Measurements from ENCODE around the gene PTGDR.

PTGDR gene

GRCh38 chr14:52267501-52268278 lies at the start of gene PTGDR:
TSS of gene PTGDR (plus strand) at chr14:52267698. CDS start at chr14:52267815, 117 bp downstream.
- peak within 1 kb of the TSS; percentile 73 for H3K4me3 ChIP-seq (ENCODE audit: low read depth, low read length)
- H3K4me1 ChIP-seq (ENCODE audit: control insufficient read depth, insufficient read depth, low read length): peaks cover 4% of the 10 kb centered on the region; the same call in 1 of the 2 replicates
- H3K27ac ChIP-seq (ENCODE audit: low read depth, low read length): no peak within 1 kb of the TSS
- no peaks in the 10 kb centered on the region for H3K9me3 ChIP-seq (ENCODE audit: control insufficient read depth, insufficient read depth, low read depth, low read length)
- no peak within 1 kb of the TSS for H3K9ac ChIP-seq (ENCODE audit: low read length)
- no peaks in the 10 kb centered on the region for H3K36me3 ChIP-seq (ENCODE audit: control insufficient read depth, insufficient read depth, low read length)
- H3K27me3 ChIP-seq (ENCODE audit: control insufficient read depth, insufficient read depth, low read length): peaks cover 72% of the 10 kb centered on the region

- H3K27ac ChIP-seq (ENCODE audit: low read depth, low read length): no peak overlapping the region
- H3K9me3 ChIP-seq (ENCODE audit: control insufficient read depth, insufficient read depth, low read depth, low read length): no peaks in the 10 kb centered on the region
- H3K27me3 ChIP-seq (ENCODE audit: control insufficient read depth, insufficient read depth, low read length): no peaks in the 10 kb centered on the region
- H3K9ac ChIP-seq (ENCODE audit: low read length): no peak overlapping the region
- H3K4me3 ChIP-seq (ENCODE audit: low read depth, low read length): no peak overlapping the region
- H3K4me1 ChIP-seq (ENCODE audit: control insufficient read depth, insufficient read depth, low read length): no peaks in the 10 kb centered on the region; the same call in 1 of the 2 replicates
- H3K36me3 ChIP-seq (ENCODE audit: control insufficient read depth, insufficient read depth, low read length): no peaks in the 10 kb centered on the region
Observed at GRCh38 chr14:52219488-52220084, 47.9 kb upstream of the PTGDR start.

GRCh38 chr14:52220924-52221811 lies 46.3 kb upstream of the PTGDR start:
- H3K4me3 ChIP-seq (ENCODE audit: low read depth, low read length): no peak overlapping the region

GRCh38 chr14:52222901-52223300 lies 44.6 kb upstream of the PTGDR start:
- no peaks in the 10 kb centered on the region for H3K36me3 ChIP-seq (ENCODE audit: control insufficient read depth, insufficient read depth, low read length)
- H3K9me3 ChIP-seq (ENCODE audit: control insufficient read depth, insufficient read depth, low read depth, low read length): no peaks in the 10 kb centered on the region
- H3K4me1 ChIP-seq (ENCODE audit: control insufficient read depth, insufficient read depth, low read length): no peaks in the 10 kb centered on the region; the same call in 1 of the 2 replicates
- no peak overlapping the region for H3K9ac ChIP-seq (ENCODE audit: low read length)
- no peaks in the 10 kb centered on the region for H3K27me3 ChIP-seq (ENCODE audit: control insufficient read depth, insufficient read depth, low read length)
- H3K27ac ChIP-seq (ENCODE audit: low read depth, low read length): no peak overlapping the region
- H3K4me3 ChIP-seq (ENCODE audit: low read depth, low read length): no peak overlapping the region

More at GRCh38 chr14:52220924-52221811, 46.3 kb upstream of the PTGDR start:
- Histone ChIP-seq H3K27ac (ENCODE audit: low read depth, low read length) (no peak overlapping the region), H3K9me3 (ENCODE audit: control insufficient read depth, insufficient read depth, low read depth, low read length) (no peaks in the 10 kb centered on the region), H3K4me1 (ENCODE audit: control insufficient read depth, insufficient read depth, low read length) (no peaks in the 10 kb centered on the region; the same call in 1 of the 2 replicates), H3K9ac (ENCODE audit: low read length) (no peak overlapping the region), H3K27me3 (ENCODE audit: control insufficient read depth, insufficient read depth, low read length) (no peaks in the 10 kb centered on the region), H3K36me3 (ENCODE audit: control insufficient read depth, insufficient read depth, low read length) (no peaks in the 10 kb centered on the region)

- Histone ChIP-seq H3K9ac (ENCODE audit: low read length) (no peak overlapping the region), H3K27ac (ENCODE audit: low read depth, low read length) (no peak overlapping the region), H3K9me3 (ENCODE audit: control insufficient read depth, insufficient read depth, low read depth, low read length) (0 out of 2 replicates have a peak, but pooled peaks cover 2% of the 10 kb centered on the region), H3K4me3 (ENCODE audit: low read depth, low read length) (no peak overlapping the region), H3K4me1 (ENCODE audit: control insufficient read depth, insufficient read depth, low read length) (no peaks in the 10 kb centered on the region; the same call in 1 of the 2 replicates), H3K27me3 (ENCODE audit: control insufficient read depth, insufficient read depth, low read length) (no peaks in the 10 kb centered on the region), H3K36me3 (ENCODE audit: control insufficient read depth, insufficient read depth, low read length) (no peaks in the 10 kb centered on the region)
Observed at GRCh38 chr14:52227619-52228222, 39.8 kb upstream of the PTGDR start.

GRCh38 chr14:52233693-52234092 lies 33.8 kb upstream of the PTGDR start:
- no peak overlapping the region for H3K4me3 ChIP-seq (ENCODE audit: low read depth, low read length)
- no peak overlapping the region for H3K27ac ChIP-seq (ENCODE audit: low read depth, low read length)
- 0 out of 2 replicates have a peak, but pooled peaks cover 2% of the 10 kb centered on the region for H3K9me3 ChIP-seq (ENCODE audit: control insufficient read depth, insufficient read depth, low read depth, low read length)
- H3K36me3 ChIP-seq (ENCODE audit: control insufficient read depth, insufficient read depth, low read length): no peaks in the 10 kb centered on the region
- H3K9ac ChIP-seq (ENCODE audit: low read length): no peak overlapping the region
- H3K4me1 ChIP-seq (ENCODE audit: control insufficient read depth, insufficient read depth, low read length): 0 out of 2 replicates have a peak, but pooled peaks cover 7% of the 10 kb centered on the region
- H3K27me3 ChIP-seq (ENCODE audit: control insufficient read depth, insufficient read depth, low read length): no peaks in the 10 kb centered on the region

- Histone ChIP-seq H3K4me1 (ENCODE audit: control insufficient read depth, insufficient read depth, low read length) (0 out of 2 replicates have a peak, but pooled peaks cover 7% of the 10 kb centered on the region), H3K27me3 (ENCODE audit: control insufficient read depth, insufficient read depth, low read length) (no peaks in the 10 kb centered on the region), H3K9ac (ENCODE audit: low read length) (no peak overlapping the region), H3K4me3 (ENCODE audit: low read depth, low read length) (no peak overlapping the region), H3K9me3 (ENCODE audit: control insufficient read depth, insufficient read depth, low read depth, low read length) (no peaks in the 10 kb centered on the region), H3K27ac (ENCODE audit: low read depth, low read length) (no peak overlapping the region), H3K36me3 (ENCODE audit: control insufficient read depth, insufficient read depth, low read length) (no peaks in the 10 kb centered on the region)
Observed at GRCh38 chr14:52235434-52235833, 32.1 kb upstream of the PTGDR start.

GRCh38 chr14:52235866-52236510 lies 31.5 kb upstream of the PTGDR start:
- Histone ChIP-seq H3K4me3 (ENCODE audit: low read depth, low read length) (no peak overlapping the region), H3K27ac (ENCODE audit: low read depth, low read length) (no peak overlapping the region), H3K4me1 (ENCODE audit: control insufficient read depth, insufficient read depth, low read length) (0 out of 2 replicates have a peak, but pooled peaks cover 7% of the 10 kb centered on the region), H3K27me3 (ENCODE audit: control insufficient read depth, insufficient read depth, low read length) (no peaks in the 10 kb centered on the region), H3K36me3 (ENCODE audit: control insufficient read depth, insufficient read depth, low read length) (no peaks in the 10 kb centered on the region), H3K9me3 (ENCODE audit: control insufficient read depth, insufficient read depth, low read depth, low read length) (no peaks in the 10 kb centered on the region), H3K9ac (ENCODE audit: low read length) (no peak overlapping the region)

- Histone ChIP-seq H3K27ac (ENCODE audit: low read depth, low read length) (no peak overlapping the region), H3K4me3 (ENCODE audit: low read depth, low read length) (no peak overlapping the region), H3K4me1 (ENCODE audit: control insufficient read depth, insufficient read depth, low read length) (0 out of 2 replicates have a peak, but pooled peaks cover 7% of the 10 kb centered on the region), H3K36me3 (ENCODE audit: control insufficient read depth, insufficient read depth, low read length) (no peaks in the 10 kb centered on the region), H3K9me3 (ENCODE audit: control insufficient read depth, insufficient read depth, low read depth, low read length) (no peaks in the 10 kb centered on the region), H3K9ac (ENCODE audit: low read length) (no peak overlapping the region), H3K27me3 (ENCODE audit: control insufficient read depth, insufficient read depth, low read length) (no peaks in the 10 kb centered on the region)
Observed at GRCh38 chr14:52238682-52239081, 28.8 kb upstream of the PTGDR start.

GRCh38 chr14:52240623-52241022 lies 26.9 kb upstream of the PTGDR start:
- Histone ChIP-seq H3K27me3 (ENCODE audit: control insufficient read depth, insufficient read depth, low read length) (no peaks in the 10 kb centered on the region), H3K4me3 (ENCODE audit: low read depth, low read length) (no peak overlapping the region), H3K4me1 (ENCODE audit: control insufficient read depth, insufficient read depth, low read length) (0 out of 2 replicates have a peak, but pooled peaks cover 2% of the 10 kb centered on the region), H3K27ac (ENCODE audit: low read depth, low read length) (no peak overlapping the region), H3K9ac (ENCODE audit: low read length) (no peak overlapping the region), H3K36me3 (ENCODE audit: control insufficient read depth, insufficient read depth, low read length) (no peaks in the 10 kb centered on the region), H3K9me3 (ENCODE audit: control insufficient read depth, insufficient read depth, low read depth, low read length) (no peaks in the 10 kb centered on the region)
